Jurkat, Clone E6-1 (cell line): Measurements from ENCODE around the gene ABI1.

Source experiments
- DNase-seq: peaks from one replicate; pipeline ENCODE4 v3.0.0-alpha.2; 2011; ENCODE audit warnings: low read depth, low spot score
- H3K4me3 ChIP-seq: 2 replicates; pipeline ENCODE4 v1.5.1; 2011; ENCODE audit warnings: mild to moderate bottlenecking, low read length, control low read depth, moderate library complexity

The ABI1 gene

GRCh38 chr10:26780793-26781601, 79.8 kb downstream of the ABI1 start:
- DNase-seq: no peak
- no peak overlapping the region for H3K4me3 ChIP-seq

DNA sequence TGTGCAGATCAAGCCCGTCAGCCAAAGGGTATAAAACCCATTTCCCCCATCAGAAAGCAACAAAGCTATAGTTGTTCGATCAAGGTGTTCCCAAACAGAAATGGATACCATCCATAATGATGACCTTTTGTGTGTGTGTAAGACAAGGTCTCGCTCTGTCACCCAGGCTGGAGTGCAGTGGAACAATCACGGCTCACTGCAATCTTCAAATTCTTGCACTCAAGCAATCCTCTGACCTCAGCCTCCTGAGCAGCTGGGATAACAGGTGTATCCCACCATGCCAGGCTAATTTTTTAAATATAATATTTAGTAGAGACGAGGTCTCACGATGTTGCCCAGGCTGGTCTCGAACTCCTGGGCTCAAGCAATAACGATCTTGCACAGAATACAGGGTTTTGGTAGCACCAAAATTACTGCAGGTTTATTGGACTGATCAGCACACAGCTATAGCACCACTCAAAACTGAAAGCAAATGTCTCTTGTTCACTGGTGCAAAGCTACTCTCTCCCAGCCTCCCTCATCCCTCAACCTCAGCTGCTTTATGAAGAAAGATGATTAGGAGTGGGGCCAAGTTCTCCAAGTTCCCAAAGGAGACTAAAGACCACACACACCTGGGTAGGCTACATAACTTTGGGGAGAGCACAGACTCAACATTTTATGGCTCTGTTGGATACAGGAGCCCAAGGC, 80.5 kb downstream of the ABI1 start:
- DNase-seq: no peak
- H3K4me3 ChIP-seq: no peak overlapping the region

- no peak overlapping the region for H3K4me3 ChIP-seq
- no peak for DNase-seq
These were observed 81.4 kb downstream of the ABI1 start for GRCh38 chr10:26779176-26779860.

- no peak overlapping the region for H3K4me3 ChIP-seq
- DNase-seq: no peak
These were observed 83.1 kb downstream of the ABI1 start for GRCh38 chr10:26777686-26778085.

- H3K4me3 ChIP-seq: no peak overlapping the region
- no peak for DNase-seq
These were observed 84.5 kb downstream of the ABI1 start for GRCh38 chr10:26776258-26776657.

- no peak overlapping the region for H3K4me3 ChIP-seq
- DNase-seq: no peak
These were observed 87.1 kb downstream of the ABI1 start for GRCh38 chr10:26773633-26774032.

GRCh38 chr10:26770069-26770468, 90.7 kb downstream of the ABI1 start:
- no peak for DNase-seq

DNA sequence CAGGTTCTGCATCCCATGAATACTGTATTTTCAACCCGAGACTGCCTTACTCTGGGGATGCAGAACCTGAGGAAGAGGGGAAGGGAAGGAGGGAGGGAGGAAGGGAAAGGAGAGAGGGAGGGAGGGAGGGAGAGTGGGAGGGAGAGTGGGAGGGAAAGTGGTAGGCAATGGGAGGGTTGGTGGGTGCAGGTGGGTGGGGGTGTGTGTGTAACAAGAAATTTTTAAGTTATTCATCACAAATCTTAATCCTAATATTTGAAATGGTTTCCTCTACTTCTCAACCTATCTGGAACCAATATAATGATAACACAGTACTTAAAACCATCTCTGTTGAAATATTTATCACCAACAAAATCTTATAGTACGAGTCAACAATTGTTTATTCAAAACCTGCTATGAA, 95.2 kb downstream of the ABI1 start:
- no peak for DNase-seq
- no peak overlapping the region for H3K4me3 ChIP-seq

More at GRCh38 chr10:26770069-26770468, 90.7 kb downstream of the ABI1 start:
- H3K4me3 ChIP-seq: no peak overlapping the region

DNA sequence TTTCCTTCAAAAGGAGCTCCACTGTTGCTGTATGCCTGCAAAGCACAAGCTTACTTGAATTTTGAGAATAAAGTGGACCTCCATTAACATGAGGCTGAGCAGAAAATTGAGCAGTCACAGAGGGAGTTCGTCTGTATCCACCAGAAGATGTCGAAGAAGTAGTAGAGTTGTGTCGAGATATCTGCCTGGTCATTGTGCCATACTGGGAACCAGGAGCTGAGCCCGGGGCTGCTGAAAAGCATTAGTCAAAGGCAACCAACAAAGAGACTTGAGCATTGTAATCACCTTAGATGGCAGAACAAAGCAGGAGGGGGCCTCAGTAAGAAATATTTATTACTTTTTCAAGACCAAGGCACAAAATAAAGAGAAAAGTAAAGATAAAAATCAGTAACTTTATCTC, 101.8 kb downstream of the ABI1 start:
- H3K4me3 ChIP-seq: no peak overlapping the region
- no peak for DNase-seq

GRCh38 chr10:26755443-26755903, 105.3 kb downstream of the ABI1 start:
- H3K4me3 ChIP-seq: no peak overlapping the region
- no peak for DNase-seq

- DNase-seq: no peak
- H3K4me3 ChIP-seq: no peak overlapping the region
These were observed 114.7 kb downstream of the ABI1 start for GRCh38 chr10:26746061-26746460.

DNA sequence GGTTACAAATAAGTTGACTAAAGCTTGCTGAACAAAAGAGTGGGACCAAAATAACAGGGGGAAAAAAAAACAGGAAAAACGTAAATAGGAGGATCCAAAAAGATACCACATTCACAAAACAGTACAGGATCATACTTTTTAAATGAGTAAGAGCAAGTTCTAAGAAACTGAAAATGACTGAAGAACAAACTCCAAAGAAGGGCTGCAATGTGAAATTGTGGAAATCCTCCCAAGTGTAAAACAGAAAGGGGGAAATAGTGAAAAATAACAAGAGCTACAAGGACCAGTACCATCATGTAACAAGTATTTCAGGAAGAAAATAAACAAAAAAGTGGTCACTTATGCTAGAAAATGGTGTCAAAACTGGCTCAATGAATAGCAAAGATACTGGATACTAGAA, 116.9 kb downstream of the ABI1 start:
- H3K4me3 ChIP-seq: no peak overlapping the region
- no peak for DNase-seq

GRCh38 chr10:26743091-26743490, 117.7 kb downstream of the ABI1 start:
- no peak overlapping the region for H3K4me3 ChIP-seq
- no peak for DNase-seq

DNA sequence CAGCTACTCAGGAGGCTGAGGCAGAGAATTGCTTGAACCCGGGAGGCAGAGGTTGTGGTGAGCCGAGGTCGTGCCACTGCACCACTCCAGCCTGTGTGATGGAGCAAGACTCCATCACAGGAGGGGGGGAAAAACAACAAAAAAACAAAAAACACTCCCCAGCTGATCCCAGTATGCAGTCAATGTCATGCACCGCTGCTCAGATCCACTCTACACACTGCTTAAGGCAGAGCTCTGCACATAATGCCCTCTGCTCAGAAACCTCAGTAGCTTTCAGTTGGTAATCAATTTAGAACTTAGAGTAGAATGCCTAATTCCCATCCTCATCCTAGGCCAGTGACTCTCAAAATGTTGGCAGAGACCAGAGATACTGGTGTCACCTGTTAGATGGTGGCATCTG, 119.4 kb downstream of the ABI1 start:
- H3K4me3 ChIP-seq: no peak overlapping the region
- DNase-seq: no peak

GRCh38 chr10:26739071-26739631, 121.6 kb downstream of the ABI1 start:
- no peak overlapping the region for H3K4me3 ChIP-seq
- no peak for DNase-seq

GRCh38 chr10:26738301-26738911, 122.4 kb downstream of the ABI1 start:
- no peak overlapping the region for H3K4me3 ChIP-seq
- no peak for DNase-seq

DNA sequence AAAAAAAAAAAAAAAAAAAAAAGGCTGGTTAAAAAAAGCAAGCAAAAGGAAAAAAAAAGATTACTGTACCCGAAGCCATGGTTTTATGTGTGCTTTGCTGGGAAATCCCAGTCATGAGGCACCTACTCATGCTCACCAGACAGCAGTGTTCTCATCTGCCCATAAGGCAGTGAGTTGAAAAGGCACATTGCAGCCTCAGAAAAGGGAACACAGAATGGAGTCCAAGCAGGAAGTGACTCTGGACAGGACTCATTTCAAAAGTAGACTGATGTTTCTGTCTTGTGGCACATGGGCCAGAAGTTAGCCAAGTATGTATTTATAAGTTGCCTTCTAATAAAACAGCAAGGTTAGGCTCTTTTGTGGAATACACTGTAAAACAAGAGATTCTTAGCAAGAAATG, 123.0 kb downstream of the ABI1 start:
- DNase-seq: no peak
- H3K4me3 ChIP-seq: no peak overlapping the region

DNA sequence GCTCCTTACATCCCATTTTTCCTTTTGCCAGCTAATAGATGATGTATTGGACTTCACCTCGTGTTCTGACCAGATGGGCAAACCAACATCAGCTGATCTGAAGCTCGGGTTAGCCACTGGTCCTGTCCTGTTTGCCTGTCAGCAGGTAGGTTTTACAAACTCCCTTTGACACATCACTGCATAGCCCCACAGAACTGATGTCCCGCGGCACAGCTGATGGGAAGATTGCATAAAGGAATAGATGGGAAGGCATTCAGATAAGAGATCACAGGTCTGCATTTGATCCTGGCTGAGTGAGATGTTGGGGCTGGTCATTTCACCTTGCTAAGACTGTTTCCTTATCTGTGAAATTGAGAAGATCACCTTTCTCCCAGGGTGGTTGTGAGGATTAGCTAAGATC, 125.3 kb downstream of the ABI1 start:
- H3K4me3 ChIP-seq: no peak overlapping the region
- no peak for DNase-seq

DNA sequence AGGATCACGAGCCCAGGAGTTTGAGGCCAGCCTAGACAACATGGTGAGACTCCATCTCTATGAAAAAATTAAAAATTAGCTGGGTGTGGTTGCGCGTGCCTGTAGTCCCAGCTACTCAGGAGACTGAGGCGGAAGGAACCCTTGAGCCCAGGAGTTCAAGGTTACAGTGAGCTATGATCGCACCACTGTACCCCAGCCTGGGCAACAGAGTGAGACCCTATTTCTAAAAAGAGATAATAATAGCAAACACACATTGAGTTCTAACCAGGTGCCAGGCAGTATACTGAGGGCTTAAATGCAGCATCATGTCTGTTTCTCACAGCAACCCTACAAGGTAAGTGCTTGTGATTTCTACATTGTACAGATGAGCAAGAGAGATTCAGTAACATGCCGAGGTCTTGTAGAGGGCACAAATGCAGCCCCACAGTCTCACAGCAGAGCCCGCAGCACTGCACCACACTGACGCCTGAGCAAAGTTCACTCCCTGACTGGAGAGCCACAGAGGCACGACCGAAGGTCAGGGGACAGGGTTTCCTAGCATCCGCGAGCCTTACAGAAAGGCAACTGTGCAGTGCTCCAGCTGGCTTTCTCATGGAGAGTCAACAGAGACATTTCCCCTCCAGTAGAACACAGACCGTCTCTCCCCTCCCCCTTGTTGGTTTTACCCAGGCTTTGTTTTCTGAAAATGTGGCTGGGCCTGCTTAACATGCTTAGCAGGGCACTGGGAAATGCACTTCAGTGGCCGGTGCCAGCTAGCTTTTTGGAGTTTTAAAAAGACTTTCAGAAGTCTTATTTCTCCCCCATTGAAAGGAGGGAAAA, 126.8 kb downstream of the ABI1 start:
- no peak overlapping the region for H3K4me3 ChIP-seq
- no peak for DNase-seq
